ENCODE results near the gene FCRL3. TPM values are rescaled to one million over a fixed set of nuclear protein-coding genes. Genes with fewer than 3 reads are reported as not detected.
"Not testable (repeated sequence)": the region's sequence is repeated elsewhere in the genome, so short reads cannot be mapped to it uniquely, and the experiment has no call there.

Gene FCRL3, protein sequence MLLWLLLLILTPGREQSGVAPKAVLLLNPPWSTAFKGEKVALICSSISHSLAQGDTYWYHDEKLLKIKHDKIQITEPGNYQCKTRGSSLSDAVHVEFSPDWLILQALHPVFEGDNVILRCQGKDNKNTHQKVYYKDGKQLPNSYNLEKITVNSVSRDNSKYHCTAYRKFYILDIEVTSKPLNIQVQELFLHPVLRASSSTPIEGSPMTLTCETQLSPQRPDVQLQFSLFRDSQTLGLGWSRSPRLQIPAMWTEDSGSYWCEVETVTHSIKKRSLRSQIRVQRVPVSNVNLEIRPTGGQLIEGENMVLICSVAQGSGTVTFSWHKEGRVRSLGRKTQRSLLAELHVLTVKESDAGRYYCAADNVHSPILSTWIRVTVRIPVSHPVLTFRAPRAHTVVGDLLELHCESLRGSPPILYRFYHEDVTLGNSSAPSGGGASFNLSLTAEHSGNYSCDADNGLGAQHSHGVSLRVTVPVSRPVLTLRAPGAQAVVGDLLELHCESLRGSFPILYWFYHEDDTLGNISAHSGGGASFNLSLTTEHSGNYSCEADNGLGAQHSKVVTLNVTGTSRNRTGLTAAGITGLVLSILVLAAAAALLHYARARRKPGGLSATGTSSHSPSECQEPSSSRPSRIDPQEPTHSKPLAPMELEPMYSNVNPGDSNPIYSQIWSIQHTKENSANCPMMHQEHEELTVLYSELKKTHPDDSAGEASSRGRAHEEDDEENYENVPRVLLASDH
- under 1 TPM in 1 of 4 donors, not detected in 3; 0.21 TPM for total RNA-seq

DNA sequence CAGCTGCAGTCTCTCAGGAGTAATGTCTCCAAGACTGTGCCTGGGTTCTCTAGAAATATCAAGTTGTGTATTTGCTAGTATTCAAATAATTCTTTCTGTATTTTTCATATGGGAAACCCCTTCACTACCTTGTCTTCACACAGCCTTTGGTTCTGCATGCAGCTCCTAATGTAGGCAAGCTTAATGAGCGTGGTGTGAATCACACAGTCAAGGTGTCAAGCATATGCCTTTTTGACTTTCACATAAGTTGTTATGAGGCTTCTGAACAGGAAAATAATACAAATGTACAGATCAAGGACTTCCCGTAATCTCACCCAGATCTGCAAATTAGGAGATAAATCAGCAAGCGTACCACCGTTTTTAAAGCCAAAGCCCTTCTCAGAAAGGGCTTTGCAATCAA, at the start of gene FCRL3:
Gene FCRL3, minus strand, starts transcription at position 38 of the 400 bp plus-strand sequence. CDS start 280 bp downstream, outside the sequence.
- Histone ChIP-seq H3K27ac (no peak within 1 kb of the TSS), H3K9me3 (no peaks in the 10 kb centered on the region), H3K27me3 (no peaks in the 10 kb centered on the region), H3K36me3 (no peaks in the 10 kb centered on the region), H3K4me1 (no peaks in the 10 kb centered on the region), H3K4me3 (no peak within 1 kb of the TSS)
- intact Hi-C loops (cut with DNase I; ENCODE audit: low total_unique reads): no loop called here
- DNase-seq: no peak
- TF ChIP-seq POLR2A (IDR thresholded peaks at IDR 0.05): no peak
- TF ChIP-seq, protein P1, sequence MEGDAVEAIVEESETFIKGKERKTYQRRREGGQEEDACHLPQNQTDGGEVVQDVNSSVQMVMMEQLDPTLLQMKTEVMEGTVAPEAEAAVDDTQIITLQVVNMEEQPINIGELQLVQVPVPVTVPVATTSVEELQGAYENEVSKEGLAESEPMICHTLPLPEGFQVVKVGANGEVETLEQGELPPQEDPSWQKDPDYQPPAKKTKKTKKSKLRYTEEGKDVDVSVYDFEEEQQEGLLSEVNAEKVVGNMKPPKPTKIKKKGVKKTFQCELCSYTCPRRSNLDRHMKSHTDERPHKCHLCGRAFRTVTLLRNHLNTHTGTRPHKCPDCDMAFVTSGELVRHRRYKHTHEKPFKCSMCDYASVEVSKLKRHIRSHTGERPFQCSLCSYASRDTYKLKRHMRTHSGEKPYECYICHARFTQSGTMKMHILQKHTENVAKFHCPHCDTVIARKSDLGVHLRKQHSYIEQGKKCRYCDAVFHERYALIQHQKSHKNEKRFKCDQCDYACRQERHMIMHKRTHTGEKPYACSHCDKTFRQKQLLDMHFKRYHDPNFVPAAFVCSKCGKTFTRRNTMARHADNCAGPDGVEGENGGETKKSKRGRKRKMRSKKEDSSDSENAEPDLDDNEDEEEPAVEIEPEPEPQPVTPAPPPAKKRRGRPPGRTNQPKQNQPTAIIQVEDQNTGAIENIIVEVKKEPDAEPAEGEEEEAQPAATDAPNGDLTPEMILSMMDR (IDR thresholded peaks at IDR 0.05): no peak

DNA sequence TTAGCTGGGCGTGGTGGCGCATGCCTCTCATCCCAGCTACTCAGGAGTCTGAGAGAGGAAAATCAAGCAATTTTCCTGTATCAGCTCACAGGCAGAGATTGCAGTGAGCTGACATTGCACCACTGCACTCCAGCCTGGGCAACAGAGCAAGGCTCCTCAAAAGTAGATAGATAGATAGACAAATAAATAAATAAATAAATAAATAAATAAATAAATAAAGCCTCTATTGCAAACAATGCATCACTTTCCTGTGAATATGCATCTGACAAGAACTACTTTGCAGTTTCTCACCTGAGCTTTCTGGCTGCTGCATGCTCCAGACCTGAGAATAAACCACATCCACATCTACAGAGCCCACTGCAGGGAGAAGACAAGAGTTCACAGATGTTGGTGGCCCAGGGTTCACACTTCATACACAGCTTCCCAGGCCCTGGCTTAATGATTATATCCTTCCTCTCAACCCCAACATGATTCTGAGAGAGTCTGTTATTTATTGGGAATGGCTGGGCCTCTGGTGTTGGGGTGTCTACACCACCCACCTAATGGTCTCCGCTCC, 47.8 kb upstream of the FCRL3 start:
- Histone ChIP-seq H3K4me1 (no peaks in the 10 kb centered on the region), H3K4me3 (no peak overlapping the region), H3K27ac (no peak overlapping the region), H3K36me3 (no peaks in the 10 kb centered on the region), H3K9me3 (no peaks in the 10 kb centered on the region), H3K27me3 (no peaks in the 10 kb centered on the region)
- no peak for DNase-seq
- TF ChIP-seq POLR2A (IDR thresholded peaks at IDR 0.05): no peak
- TF ChIP-seq, protein P1 (IDR thresholded peaks at IDR 0.05): no peak
- intact Hi-C loops (cut with DNase I; ENCODE audit: low total_unique reads): no loop called here

DNA sequence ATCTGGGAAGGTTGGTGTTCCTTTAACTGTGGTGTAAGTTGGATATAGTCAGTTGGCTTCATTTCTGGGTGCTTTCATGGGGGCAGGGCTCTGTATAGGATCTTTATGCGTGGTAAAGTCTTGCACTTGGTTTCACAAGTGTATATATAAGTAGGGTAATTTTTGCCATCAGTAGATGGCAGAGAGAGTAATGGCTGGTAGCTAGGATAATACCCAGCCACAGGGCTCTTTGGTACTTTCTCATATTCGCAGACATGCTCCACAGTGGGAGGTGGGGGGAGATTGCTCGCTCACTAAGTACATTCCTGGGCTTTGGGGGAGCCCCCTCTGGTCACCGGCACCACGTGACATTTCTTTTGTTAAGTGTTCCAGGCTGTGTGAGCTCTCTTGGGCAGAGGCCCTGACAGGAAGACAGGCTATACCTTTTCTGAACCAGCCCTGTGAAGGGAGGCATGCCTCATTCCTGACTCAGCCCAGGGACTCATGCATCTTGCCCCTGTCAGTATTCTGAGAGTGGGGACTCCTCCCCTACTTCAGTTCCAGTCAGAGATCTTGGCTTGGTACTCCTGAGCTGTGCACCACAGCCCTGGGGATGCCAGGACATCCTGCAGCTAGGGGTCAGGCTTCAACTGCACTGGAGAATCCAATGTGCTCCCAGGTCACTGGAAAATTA, 38.8 kb upstream of the FCRL3 start:
- intact Hi-C loops (cut with DNase I; ENCODE audit: low total_unique reads): no loop called here
- no peak overlapping the region for H3K27ac ChIP-seq
- no peaks in the 10 kb centered on the region for H3K9me3 ChIP-seq
- no peak for TF ChIP-seq POLR2A (IDR thresholded peaks at IDR 0.05)
- TF ChIP-seq, protein P1 (IDR thresholded peaks at IDR 0.05): no peak
- H3K27me3 ChIP-seq: no peaks in the 10 kb centered on the region
- no peaks in the 10 kb centered on the region for H3K36me3 ChIP-seq
- H3K4me3 ChIP-seq: no peak overlapping the region
- DNase-seq: no peak
- no peaks in the 10 kb centered on the region for H3K4me1 ChIP-seq

DNA sequence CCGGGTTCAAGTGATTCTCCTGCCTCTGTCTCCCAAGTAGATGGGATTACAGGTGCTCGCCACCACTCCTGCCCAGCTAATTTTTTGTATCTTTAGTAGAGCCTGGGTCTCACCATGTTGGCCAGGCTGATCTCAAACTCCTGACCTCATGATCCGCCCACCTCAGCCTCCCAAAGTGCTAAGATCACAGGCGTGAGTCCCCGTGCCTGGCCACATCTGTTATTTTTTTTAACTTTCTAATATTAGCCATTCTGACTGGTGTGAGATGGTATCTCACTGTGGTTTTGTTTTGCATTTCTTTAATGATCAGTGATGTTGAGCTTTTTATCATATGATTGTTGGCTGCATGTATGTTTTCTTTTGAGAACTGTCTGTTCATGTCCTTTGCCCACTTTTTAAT, 35.4 kb upstream of the FCRL3 start:
- H3K4me3 ChIP-seq; H3K36me3 ChIP-seq; H3K4me1 ChIP-seq; H3K27me3 ChIP-seq; H3K9me3 ChIP-seq; intact Hi-C loops (cut with DNase I; ENCODE audit: low total_unique reads); H3K27ac ChIP-seq; DNase-seq: not testable (repeated sequence)

DNA sequence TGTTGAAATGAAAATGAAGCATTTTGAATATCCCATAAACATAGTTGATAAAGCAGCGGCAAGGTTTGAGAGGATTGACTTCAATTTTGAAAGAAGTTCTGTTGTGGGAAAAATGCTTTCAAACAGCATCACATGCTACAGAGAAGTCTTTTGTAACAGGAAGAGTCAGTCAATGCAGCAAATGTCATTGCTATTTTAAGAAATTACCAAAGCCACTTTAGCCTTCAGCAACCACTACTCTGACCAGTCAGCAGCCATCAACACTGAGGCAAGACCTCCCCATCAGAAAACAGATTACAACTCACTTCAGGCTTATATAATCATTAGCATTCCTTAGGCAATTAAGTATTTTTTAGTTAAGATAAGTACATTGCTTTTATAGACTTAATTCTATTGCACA, 33.8 kb upstream of the FCRL3 start:
- no peak for TF ChIP-seq POLR2A (IDR thresholded peaks at IDR 0.05)
- H3K27ac ChIP-seq: no peak overlapping the region
- intact Hi-C loops (cut with DNase I; ENCODE audit: low total_unique reads): no loop called here
- DNase-seq: no peak
- no peak overlapping the region for H3K4me3 ChIP-seq
- H3K27me3 ChIP-seq: no peaks in the 10 kb centered on the region
- H3K36me3 ChIP-seq: no peaks in the 10 kb centered on the region
- no peaks in the 10 kb centered on the region for H3K9me3 ChIP-seq
- no peaks in the 10 kb centered on the region for H3K4me1 ChIP-seq

All from uterus (tissue), 4 donors.